Uterus (tissue), 2 donors: ENCODE data around the gene NFIA.

Experiments used
- POLR2A ChIP-seq, 2 donors: fragments of 450-650 bp; IDR thresholded peaks; one replicate each; pipeline ENCODE4 v1.6.1; 2016; ENCODE audit warnings: antibody characterized with exemption in 2 of 2, mild to moderate bottlenecking in 1 of 2, moderate library complexity in 1 of 2
- TF ChIP-seq, protein P1 (sequence below), 4 experiments: fragments of 200-600 bp in 2 of 4; fragments of 450-650 bp in 2 of 4; sonication (generic) in 2 of 4; IDR thresholded peaks; one replicate each; pipeline ENCODE4 v1.5.1; 2016 to 2019; ENCODE audit warnings: antibody characterized with exemption in 4 of 4, mild to moderate bottlenecking in 2 of 4, moderate library complexity in 1 of 4

DNA sequence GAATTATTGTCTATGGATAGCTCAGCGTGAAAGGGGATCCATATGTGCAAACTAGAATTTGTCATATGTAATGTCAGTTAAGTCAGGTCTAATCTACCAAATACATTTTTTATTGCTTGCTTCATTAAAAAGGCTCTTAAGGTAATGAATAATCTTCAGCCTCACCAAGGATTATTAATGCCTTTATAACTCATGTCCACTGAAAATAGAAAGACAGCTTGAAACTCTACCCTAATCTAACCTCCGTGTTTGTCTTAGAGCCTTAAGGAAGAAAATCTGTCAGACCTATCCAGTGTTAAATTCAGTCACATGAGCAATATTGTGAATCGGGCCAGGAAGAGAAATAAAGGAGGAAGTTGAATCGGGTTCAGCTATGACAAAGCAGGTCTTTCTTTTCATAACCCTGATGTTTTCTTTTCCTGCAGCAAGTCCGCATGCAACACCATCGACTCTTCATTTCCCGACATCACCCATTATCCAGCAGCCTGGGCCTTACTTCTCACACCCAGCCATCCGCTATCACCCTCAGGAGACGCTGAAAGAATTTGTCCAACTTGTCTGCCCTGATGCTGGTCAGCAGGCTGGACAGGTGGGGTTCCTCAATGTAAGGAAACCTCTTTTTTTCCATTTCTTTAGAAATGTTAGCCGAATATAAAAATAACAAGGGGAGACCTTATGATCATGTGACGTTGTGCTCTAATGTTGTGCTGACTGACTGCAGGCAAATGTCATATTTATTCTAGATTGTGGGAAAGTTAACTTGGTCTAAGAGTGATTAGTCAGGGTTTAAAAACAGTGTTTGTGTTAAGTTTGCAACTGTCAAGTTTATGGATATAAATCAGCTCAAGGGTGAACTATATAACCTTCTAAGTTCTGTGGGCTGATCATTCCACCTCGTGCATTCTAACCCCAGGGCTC is 321.6 kb downstream of the NFIA start:
- TF ChIP-seq POLR2A (IDR thresholded peaks at IDR 0.05) = no peak
- TF ChIP-seq, protein P1, sequence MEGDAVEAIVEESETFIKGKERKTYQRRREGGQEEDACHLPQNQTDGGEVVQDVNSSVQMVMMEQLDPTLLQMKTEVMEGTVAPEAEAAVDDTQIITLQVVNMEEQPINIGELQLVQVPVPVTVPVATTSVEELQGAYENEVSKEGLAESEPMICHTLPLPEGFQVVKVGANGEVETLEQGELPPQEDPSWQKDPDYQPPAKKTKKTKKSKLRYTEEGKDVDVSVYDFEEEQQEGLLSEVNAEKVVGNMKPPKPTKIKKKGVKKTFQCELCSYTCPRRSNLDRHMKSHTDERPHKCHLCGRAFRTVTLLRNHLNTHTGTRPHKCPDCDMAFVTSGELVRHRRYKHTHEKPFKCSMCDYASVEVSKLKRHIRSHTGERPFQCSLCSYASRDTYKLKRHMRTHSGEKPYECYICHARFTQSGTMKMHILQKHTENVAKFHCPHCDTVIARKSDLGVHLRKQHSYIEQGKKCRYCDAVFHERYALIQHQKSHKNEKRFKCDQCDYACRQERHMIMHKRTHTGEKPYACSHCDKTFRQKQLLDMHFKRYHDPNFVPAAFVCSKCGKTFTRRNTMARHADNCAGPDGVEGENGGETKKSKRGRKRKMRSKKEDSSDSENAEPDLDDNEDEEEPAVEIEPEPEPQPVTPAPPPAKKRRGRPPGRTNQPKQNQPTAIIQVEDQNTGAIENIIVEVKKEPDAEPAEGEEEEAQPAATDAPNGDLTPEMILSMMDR (IDR thresholded peaks at IDR 0.05) = no peak
